ENCODE data around the gene FABP3. TPM values are rescaled to one million over a fixed set of nuclear protein-coding genes. Genes with fewer than 3 reads are reported as not detected.

Gene FABP3
- polyA plus RNA-seq, 1 donor from 2014 or later = 7.1 TPM

- Histone ChIP-seq H3K4me2 (ENCODE audit: low read length) (no peak overlapping the region), H3K27ac (ENCODE audit: low read length) (no peak overlapping the region), H3F3A (ENCODE audit: insufficient read depth, low read length, poor library complexity, severe bottlenecking) (no peaks in the 10 kb centered on the region), H3K36me3 (ENCODE audit: insufficient read depth, low read length) (no peaks in the 10 kb centered on the region), H3K9me2 (ENCODE audit: insufficient read depth, low read length) (no peaks in the 10 kb centered on the region), H3K9ac (ENCODE audit: low read length) (no peak overlapping the region), H4K20me1 (ENCODE audit: insufficient read depth) (no peaks in the 10 kb centered on the region), H2AFZ (ENCODE audit: low read depth, low read length) (no peak overlapping the region), H3K27me3 (ENCODE audit: insufficient read depth, low read depth, low read length) (no peaks in the 10 kb centered on the region), H3K4me3 (ENCODE audit: low read length) (no peak overlapping the region), H3K9me3 (ENCODE audit: low read length) (no peaks in the 10 kb centered on the region), H3K79me2 (replicated peaks; ENCODE audit: insufficient read depth, low read length) (no peaks in the 10 kb centered on the region)
- TF ChIP-seq EP300 (conservative IDR thresholded peaks at IDR 0.05; ENCODE audit: poor library complexity, severe bottlenecking) (no peak), REST (IDR thresholded peaks at IDR 0.05; ENCODE audit: borderline replicate concordance) (no peak), EZH2 (IDR thresholded peaks at IDR 0.05; ENCODE audit: borderline replicate concordance, insufficient read depth, low read length, poor library complexity, severe bottlenecking) (no peak), TAF1 (IDR thresholded peaks at IDR 0.05; ENCODE audit: low read depth) (no peak), POLR2AphosphoS5 (IDR thresholded peaks at IDR 0.05) (no peak), SMC3 (conservative IDR thresholded peaks at IDR 0.05; ENCODE audit: poor library complexity) (no peak), MXI1 (conservative IDR thresholded peaks at IDR 0.05; ENCODE audit: poor library complexity, severe bottlenecking) (no peak), CTCF (IDR thresholded peaks at IDR 0.05; ENCODE audit: poor library complexity, severe bottlenecking) (no peak), RAD21 (conservative IDR thresholded peaks at IDR 0.05) (no peak)
Observed at GRCh38 chr1:31364561-31365250, 8.2 kb downstream of the FABP3 start.

- TF ChIP-seq EZH2 (IDR thresholded peaks at IDR 0.05; ENCODE audit: borderline replicate concordance, insufficient read depth, low read length, poor library complexity, severe bottlenecking) = no peak
- no peak for TF ChIP-seq EP300 (conservative IDR thresholded peaks at IDR 0.05; ENCODE audit: poor library complexity, severe bottlenecking)
- TF ChIP-seq CTCF (IDR thresholded peaks at IDR 0.05; ENCODE audit: poor library complexity, severe bottlenecking) = no peak
- Histone ChIP-seq H3K9me2 (ENCODE audit: insufficient read depth, low read length) (no peaks in the 10 kb centered on the region), H4K20me1 (ENCODE audit: insufficient read depth) (no peaks in the 10 kb centered on the region), H3F3A (ENCODE audit: insufficient read depth, low read length, poor library complexity, severe bottlenecking) (no peaks in the 10 kb centered on the region), H3K9ac (ENCODE audit: low read length) (no peak overlapping the region), H3K27ac (ENCODE audit: low read length) (no peak overlapping the region), H3K4me3 (ENCODE audit: low read length) (no peak overlapping the region), H3K9me3 (ENCODE audit: low read length) (no peaks in the 10 kb centered on the region), H3K27me3 (ENCODE audit: insufficient read depth, low read depth, low read length) (no peaks in the 10 kb centered on the region), H3K79me2 (replicated peaks; ENCODE audit: insufficient read depth, low read length) (no peaks in the 10 kb centered on the region), H3K36me3 (ENCODE audit: insufficient read depth, low read length) (no peaks in the 10 kb centered on the region), H2AFZ (ENCODE audit: low read depth, low read length) (no peak overlapping the region), H3K4me2 (ENCODE audit: low read length) (no peak overlapping the region)
Observed at GRCh38 chr1:31362032-31362431, 10.8 kb downstream of the FABP3 start.
